Uterus (tissue), 2 donors: Measurements from ENCODE around the gene CDCP2.

ENCODE experiments used
- CTCF ChIP-seq, 4 experiments: fragments of 200-600 bp in 2 of 4; fragments of 450-650 bp in 2 of 4; sonication (generic) in 2 of 4; IDR thresholded peaks; one replicate each; pipeline ENCODE4 v1.5.1; 2016 to 2019; ENCODE audit warnings: antibody characterized with exemption in 4 of 4, mild to moderate bottlenecking in 2 of 4, moderate library complexity in 1 of 4
- POLR2A ChIP-seq, 2 donors: fragments of 450-650 bp; IDR thresholded peaks; one replicate each; pipeline ENCODE4 v1.6.1; 2016; ENCODE audit warnings: antibody characterized with exemption in 2 of 2, mild to moderate bottlenecking in 1 of 2, moderate library complexity in 1 of 2

- TF ChIP-seq POLR2A (IDR thresholded peaks at IDR 0.05) = no peak
- no peak for TF ChIP-seq CTCF (IDR thresholded peaks at IDR 0.05)
These were observed 24.9 kb upstream of the CDCP2 start for GRCh38 chr1:54177726-54178125.
